Adrenal gland (tissue), 12 donors: Measurements from ENCODE around the gene WFS1. TPM values are rescaled to one million over a fixed set of nuclear protein-coding genes. Genes with fewer than 3 reads are reported as not detected.

ENCODE experiments used
- DNase-seq, 7 donors: peaks; one replicate each; pipeline ENCODE4 v3.0.0-alpha.2; 2019 to 2020
- H3K27ac ChIP-seq, 5 donors: fragments of 200-600 bp; sonication (generic) in 4 of 5; 1 replicate in 3 of 5; 2 replicates in 2 of 5; pipeline versions ENCODE4 v1.5.1 to v1.8.0; 2016 to 2020; ENCODE audit warnings: mild to moderate bottlenecking in 1 of 5
- H3K27me3 ChIP-seq: fragments of 200-600 bp; 2 replicates; pipeline ENCODE4 v1.8.0; 2021
- H3K36me3 ChIP-seq, 2 donors: fragments of 200-600 bp; replicated peaks in 1 of 2; 1 replicate in 1 of 2; 2 replicates in 1 of 2; pipeline versions ENCODE4 v1.5.1 to v1.8.0; 2018 to 2022
- H3K4me1 ChIP-seq, 2 donors: fragments of 200-600 bp; replicated peaks in 1 of 2; 1 replicate in 1 of 2; 2 replicates in 1 of 2; pipeline versions ENCODE4 v1.5.1 to v1.8.0; 2018 to 2021
- H3K4me3 ChIP-seq, 4 donors: fragments of 200-600 bp; sonication (generic) in 3 of 4; one replicate each; pipeline ENCODE4 v1.5.1; 2016 to 2018
- H3K9me3 ChIP-seq, 3 donors: fragments of 200-600 bp; sonication (generic) in 1 of 3; replicated peaks in 1 of 3; 1 replicate in 2 of 3; 2 replicates in 1 of 3; pipeline versions ENCODE4 v1.5.1 to v1.8.0; 2016 to 2021
- CTCF ChIP-seq, 6 experiments: fragments of 450-650 bp in 4 of 6; fragments of 200-600 bp in 2 of 6; sonication (generic) in 1 of 6; IDR thresholded peaks; 1 replicate in 5 of 6; 2 replicates in 1 of 6; pipeline versions ENCODE4 v1.5.1 to v1.8.0; 2016 to 2021; ENCODE audit warnings: antibody characterized with exemption in 6 of 6, mild to moderate bottlenecking in 2 of 6, moderate library complexity in 1 of 6
- POLR2A ChIP-seq, 2 donors: fragments of 450-650 bp; IDR thresholded peaks; one replicate each; pipeline ENCODE4 v1.6.1; 2017; ENCODE audit warnings: antibody characterized with exemption in 2 of 2, mild to moderate bottlenecking in 2 of 2, moderate library complexity in 1 of 2
- WGBS, 4 donors: extraction: QIAGEN DNeasy Blood & Tissue Kit in 2 of 4; methylation state at CpG; one replicate each; pipeline versions ENCODE4 v1.1.5 to v1.1.7; 2013 to 2017; 5-methylcytosine and 5-hydroxymethylcytosine counted together
- intact Hi-C, 2 donors: fragments of 100-400 bp; cut with DNase I; formaldehyde crosslinking; loops; one replicate each; pipeline versions ENCODE4 v1.14.1 to v1.15.0; 2022 to 2023
- polyA plus RNA-seq, 3 donors: library from polyadenylated mRNA; stranded (reverse); fragments of 200-250 nt in 2 of 3; fragments of 350-450 nt in 1 of 3; fragmentation: Illumina TruSeq in 1 of 3; extraction: RNeasy Lipid Tissue Mini Kit (QIAGEN cat#74804) in 1 of 3; gene quantifications; one replicate each; pipeline ENCODE4 v1.2.3, GENCODE V29; 2013 to 2014
- total RNA-seq, 9 donors: library from RNA; depleted of rRNA in 4 of 9; stranded (reverse); fragments of >200 nt in 4 of 9; fragments of 120-200 nt in 1 of 9; fragmentation: NEBNext Ultra II Directional in 1 of 9; extraction: Animal tissue kit (Norgen Biotek cat#: 25700) in 1 of 9; gene quantifications; one replicate each; pipeline versions ENCODE4 v1.1.0 to v1.2.4, GENCODE V29; 2013 to 2023
- donor health status: healthy with polysubstance abuse.
- donor health status: Bipolar disorder and iron deficiency.
- donor health status: DM: yes; HTN: yes; CAD: no.
- donor health status: DM: no; HTN: no; CAD: no.
- donor health status: DM: no; HTN: no; CAD: no.
- donor health status: DM: yes; HTN: yes; CAD: no.

The WFS1 gene
- total and polyA plus RNA-seq, 12 donors, result 20.8 to 64.4 (median 33.1) TPM

- Histone ChIP-seq H3K27ac (no peak overlapping the region), H3K27me3 (no peaks in the 10 kb centered on the region), H3K9me3 (no peaks in the 10 kb centered on the region), H3K36me3 (peaks cover 0 to 61% of the 10 kb centered on the region in 2 donors), H3K4me3 (no peak overlapping the region), H3K4me1 (no peaks in the 10 kb centered on the region)
- no peak for TF ChIP-seq CTCF (IDR thresholded peaks at IDR 0.05)
- TF ChIP-seq POLR2A (IDR thresholded peaks at IDR 0.05), result no peak
- DNase-seq, result no peak
- WGBS, 4 donors, result 93 to 95% methylated on average over 6 of the region's 6 CpGs; no CpG with 5 or more reads in 2 of the 4 donors
- intact Hi-C loops, result no loop called here
These were observed 29.2 kb downstream of the WFS1 start for GRCh38 chr4:6298852-6299251.

- peaks cover 0 to 56% of the 10 kb centered on the region in 2 donors for H3K36me3 ChIP-seq
- no peak overlapping the region for H3K27ac ChIP-seq
- intact Hi-C loops, result no loop called here
- no peak for TF ChIP-seq POLR2A (IDR thresholded peaks at IDR 0.05)
- TF ChIP-seq CTCF (IDR thresholded peaks at IDR 0.05), result no peak
- DNase-seq, result no peak
- H3K9me3 ChIP-seq, result no peaks in the 10 kb centered on the region
- no peak overlapping the region for H3K4me3 ChIP-seq
- WGBS, 4 donors, result 87 to 95% (median 92%) methylated on average over 10 to 12 of the region's 12 CpGs
- no peaks in the 10 kb centered on the region for H3K27me3 ChIP-seq
- no peaks in the 10 kb centered on the region for H3K4me1 ChIP-seq
These were observed 30.2 kb downstream of the WFS1 start for GRCh38 chr4:6299875-6300274.

- H3K27me3 ChIP-seq, result no peaks in the 10 kb centered on the region
- H3K27ac ChIP-seq, result no peak overlapping the region
- H3K36me3 ChIP-seq, result peaks cover 0 to 52% of the 10 kb centered on the region in 2 donors
- 89 to 96% (median 92%) methylated on average over 11 of the region's 11 CpGs for WGBS, 4 donors
- no peak overlapping the region for H3K4me3 ChIP-seq
- H3K9me3 ChIP-seq, result no peaks in the 10 kb centered on the region
- no peak for TF ChIP-seq POLR2A (IDR thresholded peaks at IDR 0.05)
- intact Hi-C loops, result no loop called here
- no peaks in the 10 kb centered on the region for H3K4me1 ChIP-seq
- no peak for DNase-seq
These were observed 30.7 kb downstream of the WFS1 start for GRCh38 chr4:6300359-6300758.

GRCh38 chr4:6301051-6301731 lies 31.5 kb downstream of the WFS1 start:
- Histone ChIP-seq H3K27me3 (no peaks in the 10 kb centered on the region), H3K4me1 (no peaks in the 10 kb centered on the region), H3K9me3 (no peaks in the 10 kb centered on the region), H3K4me3 (no peak overlapping the region), H3K27ac (no peak overlapping the region), H3K36me3 (peaks cover 0 to 47% of the 10 kb centered on the region in 2 donors)
- intact Hi-C loops, result no loop called here
- no peak for TF ChIP-seq CTCF (IDR thresholded peaks at IDR 0.05)
- no peak for TF ChIP-seq POLR2A (IDR thresholded peaks at IDR 0.05)
- WGBS, 4 donors, result 90 to 97% (median 95%) methylated on average over 29 to 35 of the region's 35 CpGs
- no peak for DNase-seq
